Adipose tissue (tissue), 3 donors: ENCODE data around the gene MYO1G. TPM values are rescaled to one million over a fixed set of nuclear protein-coding genes. Genes with fewer than 3 reads are reported as not detected.

Source experiments
- H3K27ac ChIP-seq: one replicate; pipeline ENCODE4 v1.5.1; 2013; ENCODE audit warnings: low read depth, low read length
- WGBS, 3 donors: extraction: QIAGEN DNeasy Blood & Tissue Kit; methylation state at CpG; one replicate each; pipeline ENCODE4 v1.1.7; 2013; 5-methylcytosine and 5-hydroxymethylcytosine counted together
- polyA plus RNA-seq, 3 donors: library from polyadenylated mRNA; stranded (reverse); fragments of 200-250 nt; gene quantifications; one replicate each; pipeline ENCODE4 v1.2.3, GENCODE V29; 2013
- donor health status: healthy with polysubstance abuse.
- donor health status: Bipolar disorder and iron deficiency.
- donor health status: healthy.

Gene MYO1G
- polyA plus RNA-seq, 3 donors: 1.1 to 6.5 (median 1.8) TPM

DNA sequence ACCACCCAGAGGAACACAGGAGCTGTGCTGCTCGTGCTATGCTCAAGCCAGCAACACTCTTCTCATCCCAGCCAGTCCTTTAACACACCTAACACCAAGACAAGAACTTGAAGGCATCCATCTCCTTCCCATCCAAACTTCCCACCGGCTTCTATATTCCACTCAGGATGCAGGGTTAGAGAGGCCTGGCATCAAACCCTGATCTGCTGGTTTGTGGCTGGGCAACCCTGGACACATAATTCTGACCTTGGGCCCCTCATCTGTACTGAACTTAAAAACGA, 5.6 kb upstream of the MYO1G start:
- 61 to 66% (median 62%) methylated on average over 3 of the region's 3 CpGs for WGBS, 3 donors
- no peak overlapping the region for H3K27ac ChIP-seq

DNA sequence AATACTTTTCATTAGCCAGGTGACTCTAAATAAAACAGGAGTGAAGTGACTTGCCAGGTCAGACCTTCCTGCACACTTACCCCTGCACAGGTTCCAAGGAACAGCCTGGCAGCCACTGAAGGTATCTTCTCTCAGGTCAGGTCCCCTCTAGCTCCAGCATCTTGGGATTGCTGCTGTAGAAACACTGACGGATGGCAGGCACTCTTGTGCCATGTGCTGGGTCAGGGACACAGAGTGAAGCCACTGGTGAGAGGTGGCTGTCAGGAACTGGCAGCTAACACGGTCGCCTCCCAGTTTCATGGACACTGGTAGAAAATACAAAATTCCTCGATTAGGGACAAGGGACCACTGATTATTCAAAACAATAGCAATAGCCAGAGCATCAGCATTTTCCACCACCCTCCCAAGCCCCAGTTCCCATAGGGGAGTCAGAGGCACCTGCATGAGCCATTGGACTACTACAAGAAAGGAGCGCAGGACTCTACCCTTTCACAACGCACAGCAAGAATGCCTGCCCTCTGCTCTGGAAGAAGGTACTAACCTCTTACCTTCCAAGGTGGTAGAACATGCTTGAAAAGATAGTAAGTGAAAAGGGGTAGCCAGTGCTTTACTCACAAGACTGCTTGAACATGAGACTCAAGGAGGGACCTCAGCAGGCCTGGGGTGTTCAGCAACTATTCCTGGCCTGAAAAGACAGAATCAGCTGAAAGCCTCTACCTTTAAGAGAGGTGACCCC, 5.1 kb upstream of the MYO1G start:
- H3K27ac ChIP-seq: no peak overlapping the region
- WGBS, 3 donors: 84 to 86% (median 86%) methylated on average over 6 of the region's 6 CpGs

DNA sequence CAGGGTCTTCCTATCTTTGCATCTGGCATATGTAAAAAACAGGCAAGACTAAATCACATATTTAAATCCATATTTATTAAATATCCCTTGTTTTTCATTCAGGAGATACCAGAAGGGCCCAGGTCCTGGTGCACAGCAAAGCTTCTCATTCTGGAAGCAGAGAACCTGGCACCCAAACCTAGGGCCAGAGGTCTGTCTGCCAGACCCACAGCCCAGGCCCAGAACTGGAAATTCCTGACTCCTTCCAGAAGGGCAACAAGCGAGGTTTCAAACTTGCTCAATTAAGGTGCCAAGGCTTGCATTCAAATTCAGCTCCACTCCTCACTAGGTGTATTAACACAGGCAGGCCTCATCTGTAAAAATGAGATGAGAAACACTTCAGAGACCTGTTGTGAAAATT, 4.2 kb upstream of the MYO1G start:
- no peak overlapping the region for H3K27ac ChIP-seq
- 91 to 96% (median 95%) methylated on average over 1 of the region's 1 CpG for WGBS, 3 donors

DNA sequence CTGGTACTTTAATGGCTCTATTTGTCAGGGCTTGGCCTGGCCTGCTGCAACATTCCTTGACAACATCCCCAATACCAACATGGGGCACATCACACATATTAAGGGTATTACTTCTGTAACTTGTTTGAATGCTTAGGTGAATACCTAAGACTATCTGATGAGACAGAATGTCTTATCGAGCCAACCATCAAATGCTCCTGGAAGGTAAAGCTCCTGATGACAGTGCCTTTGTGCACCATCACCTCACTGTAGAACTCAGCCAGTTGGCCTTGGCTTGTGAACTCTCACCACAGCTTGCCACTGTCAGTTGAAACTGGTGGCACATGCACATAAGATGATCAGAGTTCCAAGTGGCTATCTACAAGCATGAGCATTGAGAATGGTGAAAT, 3.7 kb upstream of the MYO1G start:
- 89 to 100% (median 91%) methylated on average over 1 of the region's 1 CpG for WGBS, 3 donors
- H3K27ac ChIP-seq: no peak overlapping the region

DNA sequence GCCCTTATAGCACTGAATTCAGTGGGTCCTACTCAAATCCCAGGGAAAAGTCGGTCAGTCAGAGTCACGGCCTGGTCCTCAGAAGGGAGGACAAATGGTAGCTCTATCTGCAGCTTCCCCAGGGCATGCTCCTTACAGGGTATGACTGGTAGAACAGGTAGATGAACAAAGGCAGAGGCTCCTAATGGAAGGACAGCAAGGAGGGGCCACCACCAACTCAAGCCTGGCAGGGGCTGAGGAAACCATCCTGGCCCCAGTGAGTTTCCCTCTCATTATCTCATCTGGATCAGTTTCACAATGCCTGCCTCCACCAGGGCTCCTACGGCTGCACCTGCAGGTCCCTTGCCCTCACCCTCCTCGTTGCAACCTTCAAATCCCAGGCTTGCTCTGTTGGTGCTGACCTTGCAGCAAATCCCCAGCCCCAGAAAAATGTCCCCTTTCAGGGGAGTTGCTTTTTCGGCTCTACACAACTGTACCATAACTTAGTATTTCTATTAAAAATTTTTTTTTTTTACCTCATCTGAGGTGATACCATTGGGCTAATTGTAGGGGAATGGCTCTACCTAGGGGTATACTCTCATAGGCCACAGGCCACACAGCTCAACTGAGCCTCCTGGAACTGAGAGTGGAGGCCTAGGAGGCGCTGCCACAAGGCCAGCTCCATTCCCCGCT, 2.4 kb upstream of the MYO1G start:
- no peak overlapping the region for H3K27ac ChIP-seq
- WGBS, 3 donors: 75 to 87% (median 86%) methylated on average over 7 of the region's 7 CpGs

DNA sequence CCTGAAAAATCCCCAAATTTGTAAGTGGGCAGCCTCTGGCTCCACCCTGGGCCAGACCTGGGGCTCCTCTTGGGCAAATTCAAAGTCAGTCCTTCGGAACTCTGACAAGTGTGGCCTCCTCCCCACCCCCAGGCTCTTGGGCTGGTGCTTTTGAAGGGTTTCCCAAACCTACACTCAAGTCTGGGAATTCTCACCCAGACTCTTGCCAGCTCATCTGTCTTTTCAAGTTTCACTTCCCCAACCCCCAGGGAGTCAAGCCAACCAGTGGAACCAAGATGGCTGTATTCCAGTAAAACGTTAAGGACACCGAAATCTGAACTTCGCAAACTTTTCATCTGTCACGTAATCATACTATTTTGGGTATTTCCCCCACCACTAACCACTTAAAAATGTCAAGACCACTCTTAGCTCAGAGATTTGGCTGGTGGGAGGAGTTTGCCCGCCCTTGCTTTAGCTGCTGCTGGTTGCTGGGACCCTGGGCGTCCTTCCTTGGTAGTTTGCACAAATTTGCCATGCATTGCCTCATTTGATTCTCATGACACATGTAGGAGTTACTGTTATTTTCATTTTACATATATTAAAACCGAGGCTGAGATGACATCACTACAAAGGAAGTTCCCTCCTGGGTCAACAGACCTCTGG, 1.7 kb upstream of the MYO1G start:
- WGBS, 3 donors: 42 to 80% (median 52%) methylated on average over 8 of the region's 8 CpGs

DNA sequence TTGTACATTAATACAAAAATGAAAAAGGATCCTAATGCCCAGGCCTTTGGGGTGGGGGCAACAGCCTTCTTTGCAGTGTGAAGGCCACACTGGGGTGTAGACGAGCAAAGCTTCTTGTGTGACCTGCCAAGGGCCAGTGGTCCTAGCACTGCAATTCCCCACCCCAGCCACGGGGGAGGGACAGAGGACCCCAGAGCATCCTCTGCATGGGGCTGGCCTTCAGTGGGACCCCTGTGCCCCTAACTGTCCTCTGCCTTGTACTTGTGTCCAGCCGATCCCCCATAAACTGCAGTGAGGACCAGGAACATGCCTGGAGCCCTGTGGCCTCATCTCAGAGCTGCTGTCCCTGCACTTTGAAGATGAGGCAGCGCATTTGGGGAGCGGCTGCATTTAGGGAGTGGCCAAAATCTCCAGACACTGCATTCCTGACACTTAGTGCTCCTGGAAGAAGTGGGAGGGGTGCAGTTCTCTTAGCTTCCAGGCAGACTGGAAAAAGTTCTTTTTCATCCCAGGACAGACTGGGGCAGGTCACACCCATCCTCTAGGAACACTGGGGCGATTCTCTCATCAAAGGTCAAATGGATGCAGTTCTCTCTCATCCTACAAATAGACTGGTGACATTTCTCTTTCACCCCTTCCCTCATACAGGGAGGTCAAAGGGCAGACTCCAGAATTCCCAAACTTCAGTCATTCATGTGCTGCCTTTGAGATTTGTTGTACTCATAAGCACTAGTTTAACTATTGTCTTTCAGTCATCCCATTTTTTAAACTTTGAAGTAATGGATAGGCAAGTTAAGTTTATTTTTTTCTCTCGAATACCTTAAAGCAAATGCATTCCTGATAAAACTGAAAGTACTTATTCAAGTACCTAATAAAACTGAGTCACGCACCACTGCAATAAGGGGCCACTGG, 922 bp upstream of the MYO1G start:
- 56 to 79% (median 65%) methylated on average over 8 of the region's 8 CpGs for WGBS, 3 donors

More for the DNA sequence above, 1.7 kb upstream of the MYO1G start:
- H3K27ac ChIP-seq: no peak overlapping the region

DNA sequence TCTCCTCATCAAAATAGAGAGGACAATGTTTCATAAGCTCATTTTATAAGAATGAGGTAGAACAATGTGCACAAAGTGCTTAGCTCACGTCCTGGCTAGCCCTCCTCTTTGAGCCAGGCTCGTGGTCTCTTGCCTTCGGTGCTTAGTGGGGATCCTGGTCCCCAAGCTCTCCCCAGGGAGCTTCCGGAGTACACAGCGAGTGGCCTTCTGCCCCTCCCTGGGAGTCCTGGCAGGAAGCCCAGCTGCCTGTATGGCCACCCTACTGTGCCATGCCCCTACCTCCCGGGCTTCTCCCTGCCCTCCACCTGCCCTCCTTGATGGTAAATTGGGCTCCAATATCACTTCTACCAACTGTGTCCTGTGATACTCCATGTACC, 868 bp downstream of the MYO1G start:
- WGBS, 3 donors: 40 to 68% (median 44%) methylated on average over 6 of the region's 6 CpGs
- H3K27ac ChIP-seq: no peak overlapping the region

More for the DNA sequence above, 922 bp upstream of the MYO1G start:
- H3K27ac ChIP-seq: no peak overlapping the region

DNA sequence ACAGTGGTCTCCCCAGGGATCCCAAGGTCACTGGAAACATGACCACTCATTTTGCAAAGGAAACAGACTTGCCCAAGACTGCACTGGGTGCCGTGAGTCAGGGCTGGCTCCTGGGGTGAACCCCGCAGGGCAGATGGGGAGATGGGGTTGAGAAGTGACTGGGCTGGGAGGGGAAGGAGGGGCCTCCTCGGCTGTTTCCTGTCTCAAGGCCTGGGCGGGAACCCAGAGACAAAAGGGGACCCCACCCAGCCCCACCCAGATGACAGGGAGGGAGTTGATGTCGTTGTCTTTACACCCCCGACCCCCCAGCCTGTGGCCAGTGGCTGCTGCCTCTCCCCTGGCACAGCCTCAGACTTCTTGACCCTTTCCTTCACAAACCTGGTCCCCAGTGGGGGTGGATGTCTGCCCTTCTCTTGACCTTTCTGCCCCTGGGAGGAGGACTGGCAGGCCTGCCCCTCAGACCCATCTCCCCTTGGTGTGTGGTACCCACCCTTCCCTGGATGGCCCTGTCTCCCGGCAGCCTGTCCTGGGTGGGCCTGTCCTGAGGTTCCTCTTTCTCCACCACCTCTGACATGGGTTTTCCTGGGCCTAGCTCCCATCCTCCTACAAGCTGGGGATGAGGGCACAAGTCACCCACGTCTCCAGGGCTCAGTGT, 1.4 kb downstream of the MYO1G start:
- WGBS, 3 donors: 33 to 62% (median 37%) methylated on average over 8 of the region's 8 CpGs
- H3K27ac ChIP-seq: no peak overlapping the region

DNA sequence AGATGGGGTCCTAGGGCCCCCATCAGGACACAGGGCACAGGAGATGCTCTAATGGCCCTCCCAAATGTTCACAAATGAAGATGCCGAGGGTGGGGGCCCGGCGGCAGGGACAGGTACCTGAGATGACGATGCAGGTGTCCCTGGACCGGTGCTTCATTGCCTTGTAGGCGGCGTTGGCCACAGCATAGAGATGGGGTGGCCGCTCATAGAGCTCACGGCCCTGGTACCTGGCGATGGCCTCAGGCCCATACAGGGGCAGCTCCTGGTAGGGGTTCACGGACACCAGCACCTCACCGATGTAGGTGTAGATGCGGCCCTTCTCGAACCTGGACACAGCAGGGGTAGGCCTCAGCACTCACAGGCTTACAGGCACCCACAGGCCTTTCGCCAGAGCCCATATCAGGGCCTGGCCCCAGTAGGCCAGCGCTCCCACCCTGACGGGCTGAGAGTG, 2.0 kb downstream of the MYO1G start:
- WGBS, 3 donors: 93 to 97% (median 95%) methylated on average over 17 of the region's 17 CpGs

DNA sequence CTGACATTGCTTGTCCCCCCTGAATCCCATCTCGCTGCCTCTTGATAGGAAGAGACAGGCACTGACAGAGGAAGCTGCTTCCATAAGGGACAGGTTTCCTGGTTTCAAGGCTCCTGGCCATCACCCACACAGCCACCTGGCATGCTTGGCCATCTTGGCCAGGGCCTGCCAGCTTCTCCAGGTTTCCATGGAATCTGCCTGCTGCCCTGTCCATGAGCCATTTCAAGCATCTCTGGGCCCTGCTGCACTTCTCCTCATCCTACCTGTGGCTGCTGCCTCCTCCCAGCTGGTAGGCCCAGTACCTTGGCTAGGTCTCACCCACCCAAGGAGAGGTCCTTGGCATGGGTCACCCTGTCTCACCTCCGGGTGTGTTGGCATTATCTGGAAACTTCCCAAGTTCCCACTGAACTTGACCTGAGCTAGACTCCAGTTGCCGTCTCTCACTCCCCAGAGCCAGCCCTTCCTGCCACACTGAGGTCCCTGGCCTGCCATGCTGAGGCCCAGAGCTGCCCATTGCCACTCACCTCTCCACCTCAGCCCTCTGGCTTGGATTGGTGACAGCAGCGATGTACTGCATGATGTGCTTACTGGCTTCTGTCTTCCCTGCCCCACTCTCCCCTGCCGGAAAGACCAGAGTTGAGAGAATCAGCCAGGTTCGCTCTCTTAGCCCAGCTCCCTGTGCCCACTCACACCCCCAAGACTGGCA, 2.6 kb downstream of the MYO1G start:
- WGBS, 3 donors: 86 to 94% (median 86%) methylated on average over 6 of the region's 6 CpGs
- no peak overlapping the region for H3K27ac ChIP-seq

More for the DNA sequence above, 2.0 kb downstream of the MYO1G start:
- H3K27ac ChIP-seq: no peak overlapping the region

DNA sequence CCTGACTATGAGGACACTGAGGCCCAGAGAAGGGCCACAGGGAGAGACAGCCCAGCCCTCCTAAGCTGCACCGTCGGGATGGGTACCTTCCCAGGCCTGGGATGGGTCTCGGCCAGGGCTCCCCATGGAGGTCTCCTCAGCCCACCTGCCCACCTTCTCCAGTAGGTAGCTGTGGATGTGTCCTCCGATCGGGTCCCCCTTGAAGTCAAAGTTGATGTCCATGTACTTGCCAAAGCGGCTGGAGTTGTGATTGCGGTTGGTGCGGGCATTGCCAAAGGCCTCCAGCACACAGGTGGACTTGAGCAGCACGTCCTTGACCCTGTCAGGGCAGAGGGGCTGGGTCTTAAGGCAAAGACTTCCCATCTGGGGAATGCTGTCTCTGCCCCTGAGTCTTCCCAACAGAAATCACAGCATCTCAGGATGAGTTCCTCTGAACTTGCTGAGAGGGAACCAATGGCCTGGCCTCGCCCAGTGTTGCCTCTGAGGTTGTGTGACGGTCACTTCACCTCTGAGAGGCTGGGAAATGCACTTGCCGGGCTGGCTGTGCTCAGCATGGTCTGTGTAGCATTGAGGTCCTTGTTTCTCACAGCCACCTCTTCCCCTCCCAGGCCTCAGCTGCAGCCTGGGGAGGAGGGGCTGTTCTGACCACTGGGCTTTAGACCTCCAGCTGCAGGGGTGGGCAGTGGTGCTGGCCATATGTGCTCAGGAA, 3.3 kb downstream of the MYO1G start:
- H3K27ac ChIP-seq: no peak overlapping the region
- WGBS, 3 donors: 92 to 94% (median 92%) methylated on average over 12 of the region's 12 CpGs

DNA sequence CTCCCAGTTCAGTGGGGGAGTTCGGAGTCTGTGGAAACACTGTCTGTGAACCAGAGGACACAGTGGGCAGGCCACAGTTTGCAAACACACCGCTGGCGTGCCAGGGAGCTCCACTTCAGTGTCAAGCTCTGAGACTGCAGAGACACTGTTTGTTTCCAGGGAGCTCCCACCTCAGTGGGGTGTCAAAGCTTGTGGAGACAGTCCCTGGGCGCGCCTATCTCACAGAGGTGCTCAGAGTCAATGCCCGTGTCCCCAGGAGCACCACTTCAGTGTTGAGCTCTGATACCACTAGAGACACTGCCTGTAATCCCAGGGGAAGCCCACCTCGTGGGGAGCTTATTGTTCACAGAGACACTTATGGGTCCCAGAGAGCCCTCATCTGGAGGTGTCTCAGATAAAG, 4.3 kb downstream of the MYO1G start:
- 82 to 86% (median 83%) methylated on average over 7 of the region's 7 CpGs for WGBS, 3 donors
- no peak overlapping the region for H3K27ac ChIP-seq

DNA sequence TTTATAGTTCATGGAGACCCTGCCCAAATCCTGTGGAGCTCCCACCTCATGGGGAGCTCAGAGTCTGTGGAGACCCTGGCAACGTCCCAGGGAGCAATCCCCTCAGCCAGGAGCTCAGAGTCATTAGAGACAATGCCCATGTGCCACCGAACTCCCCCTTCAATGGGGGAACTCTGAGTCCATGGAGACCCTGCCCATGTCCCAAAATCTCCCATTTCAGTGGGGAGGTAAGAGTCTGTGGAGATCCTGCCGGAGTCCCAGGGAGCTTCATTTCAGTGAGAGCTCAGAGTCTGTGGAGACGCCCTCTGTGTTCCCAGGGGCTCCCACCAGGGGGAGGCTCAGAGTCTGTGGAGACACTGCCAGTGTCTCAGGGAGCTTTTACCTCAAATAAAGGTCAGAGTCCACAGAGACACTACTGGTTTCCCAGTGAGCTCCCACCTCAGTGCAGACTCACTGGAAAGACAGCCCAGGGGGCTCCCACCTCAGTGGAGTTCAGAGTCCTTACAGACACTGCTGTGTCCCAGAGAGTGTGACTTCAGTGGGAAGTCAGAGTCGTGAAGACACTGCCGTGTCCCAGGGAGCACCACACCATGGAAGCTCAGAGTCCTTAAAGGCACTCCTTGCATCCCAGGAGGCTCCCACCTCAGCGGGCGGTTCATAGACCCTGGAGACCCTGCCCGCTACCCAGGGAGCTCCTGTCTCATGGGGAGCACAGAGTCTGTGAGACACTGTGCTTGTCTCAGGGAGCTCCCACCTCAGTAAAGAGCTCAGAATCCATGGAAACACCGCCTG, 5.0 kb downstream of the MYO1G start:
- WGBS, 3 donors: 69 to 80% (median 75%) methylated on average over 10 of the region's 10 CpGs
- H3K27ac ChIP-seq: no peak overlapping the region

DNA sequence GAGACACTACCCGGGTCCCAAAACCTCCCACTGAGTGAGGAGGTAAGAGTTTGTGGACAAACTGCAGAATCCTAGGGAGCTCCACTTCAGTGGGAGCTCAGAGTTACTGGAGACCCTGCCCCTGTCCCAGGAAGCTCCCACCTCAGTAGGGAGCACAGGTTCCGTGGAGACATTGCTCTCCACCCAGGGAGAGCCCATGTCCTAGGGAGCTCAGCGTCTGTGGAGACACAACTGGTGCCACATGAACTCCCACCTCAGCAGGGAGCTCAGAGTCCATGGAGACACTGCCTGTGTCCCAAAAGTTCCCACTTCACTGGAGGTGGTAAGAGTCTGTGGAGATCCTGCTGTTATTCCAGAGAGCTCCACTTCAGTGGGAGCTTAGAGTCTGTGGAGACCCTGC, 6.3 kb downstream of the MYO1G start:
- H3K27ac ChIP-seq: no peak overlapping the region
- WGBS, 3 donors: 80 to 86% (median 80%) methylated on average over 3 of the region's 3 CpGs

DNA sequence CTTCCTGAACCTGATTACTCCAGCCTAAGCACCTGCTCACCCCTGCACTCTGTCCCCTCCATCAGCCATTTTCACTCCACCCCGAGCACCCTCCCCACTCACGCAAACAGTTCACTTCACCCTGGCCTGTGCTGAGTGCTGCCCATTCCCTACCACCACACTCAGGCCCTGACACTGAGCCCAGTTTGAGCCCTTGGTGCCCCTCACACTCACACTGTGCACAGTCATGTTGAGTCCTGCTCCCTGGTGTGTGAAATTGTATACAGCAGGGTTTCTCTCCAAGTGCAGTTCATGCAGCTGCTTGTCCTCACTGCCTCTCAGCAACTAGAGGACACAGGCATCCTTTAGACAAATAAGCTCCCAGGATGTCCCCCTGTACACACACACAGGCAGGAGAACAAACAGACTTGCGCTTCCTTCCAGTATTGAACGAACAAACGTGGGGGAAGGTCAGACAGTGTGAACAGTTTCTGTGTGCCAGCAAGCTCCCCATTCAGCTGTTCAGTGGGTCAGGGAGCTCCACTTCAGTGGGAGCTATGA, 6.8 kb downstream of the MYO1G start:
- H3K27ac ChIP-seq: no peak overlapping the region
- WGBS, 3 donors: 59 to 72% (median 70%) methylated on average over 5 of the region's 5 CpGs
